ENCODE data around the gene AMPD3. TPM values are rescaled to one million over a fixed set of nuclear protein-coding genes. Genes with fewer than 3 reads are reported as not detected.

The AMPD3 gene
- total and polyA plus RNA-seq, 2 of the 13 experiments (the other 11 are each of a cell fraction or from before 2014, with no cell fraction given) = 0.33 to 2.3 TPM

- intact Hi-C loops (cut with micrococcal nuclease; ENCODE audit: unreplicated experiment) (no loop called here), in situ Hi-C loops (cut with HindIII; ENCODE audit: extremely low pct_ligation_motif_present, low pct_unique_long_range_greater_than_20kb) (no loop called here)
- Histone ChIP-seq H4K20me1 (ENCODE audit: insufficient read depth, low read length) (no peaks in the 10 kb centered on the region), H3K36me3 (replicated peaks in 1 of 2; ENCODE audit: control insufficient read depth in 1 of 2, insufficient read depth in 2 of 2, low read length in 2 of 2) (no peaks in the 10 kb centered on the region), H2AFZ (ENCODE audit: low read length) (no peak overlapping the region), H3K27ac (ENCODE audit: extremely low read length, insufficient read depth, low read length) (no peak overlapping the region), H3K9me3 (ENCODE audit: low read length) (no peaks in the 10 kb centered on the region), H3K4me3 (replicated peaks in 1 of 3; ENCODE audit: insufficient read depth in 1 of 3, low read depth in 2 of 3, low read length in 3 of 3) (no peak overlapping the region), H3K4me2 (ENCODE audit: low read depth, low read length) (no peak overlapping the region), H3K4me1 (ENCODE audit: insufficient read depth, low read length) (peaks cover 18% of the 10 kb centered on the region), H3K27me3 (ENCODE audit: control insufficient read depth in 1 of 2, insufficient read depth in 2 of 2, low read length in 2 of 2) (no peaks in the 10 kb centered on the region; a peak in 1 of 5 replicates), H3K9ac (ENCODE audit: insufficient read depth, low read depth, low read length) (no peak overlapping the region), H3K79me2 (ENCODE audit: insufficient read depth, low read length) (no peaks in the 10 kb centered on the region)
- TF ChIP-seq GTF2F1 (IDR thresholded peaks at IDR 0.05; ENCODE audit: low read length) (no peak), JUN (CRISPR knock-in tag; IDR thresholded peaks at IDR 0.05) (no peak), SNRNP70 (IDR thresholded peaks at IDR 0.05; ENCODE audit: low read depth, low read length) (no peak), ZNF687 (CRISPR knock-in tag; IDR thresholded peaks at IDR 0.05) (no peak), ASH2L (IDR thresholded peaks at IDR 0.05; ENCODE audit: insufficient read length, low read depth, low read length) (no peak), MXD4 (CRISPR knock-in tag; IDR thresholded peaks at IDR 0.05) (no peak), ELF1 (CRISPR knock-in tag; IDR thresholded peaks at IDR 0.05) (no peak), ZNF883 (CRISPR knock-in tag; IDR thresholded peaks at IDR 0.05; ENCODE audit: not compliant biosample characterization) (no peak), TP53 (CRISPR knock-in tag; conservative IDR thresholded peaks at IDR 0.05) (no peak), RBM39 (IDR thresholded peaks at IDR 0.05; ENCODE audit: low read depth, low read length, poor library complexity, severe bottlenecking) (no peak), TSC22D2 (CRISPR knock-in tag; IDR thresholded peaks at IDR 0.05; ENCODE audit: borderline replicate concordance) (no peak), MTF2 (CRISPR knock-in tag; IDR thresholded peaks at IDR 0.05; ENCODE audit: borderline replicate concordance) (no peak), GRHL1 (CRISPR knock-in tag; conservative IDR thresholded peaks at IDR 0.05) (no peak), POLR2G (IDR thresholded peaks at IDR 0.05; ENCODE audit: low read depth, low read length) (no peak), SP5 (CRISPR knock-in tag; IDR thresholded peaks at IDR 0.05; ENCODE audit: borderline replicate concordance, low read depth) (no peak), MYC (CRISPR knock-in tag; IDR thresholded peaks at IDR 0.05; ENCODE audit: borderline replicate concordance) (no peak), KDM6A (CRISPR knock-in tag; IDR thresholded peaks at IDR 0.05; ENCODE audit: low read depth) (no peak)
- WGBS (ENCODE audit: low lambda C conversion rate) = 44% methylated on average over 3 of the region's 14 CpGs
- POLR2A ChIA-PET = no interaction called here
- BruUV-seq (replicated peaks) = no TSS peak
- DNase-seq (ENCODE audit: low spot score) = no peak
- CTCF ChIA-PET (ENCODE audit: low intra/inter-chr PET ratio, low total read pairs) = no interaction called here
- FAIRE-seq = no peak
- ATAC-seq = no peak
These were observed 88.7 kb downstream of the AMPD3 start for GRCh38 chr11:10543782-10544181.

All from HepG2 (cell line).